ENCODE measurements around the gene DAAM1.

DNA sequence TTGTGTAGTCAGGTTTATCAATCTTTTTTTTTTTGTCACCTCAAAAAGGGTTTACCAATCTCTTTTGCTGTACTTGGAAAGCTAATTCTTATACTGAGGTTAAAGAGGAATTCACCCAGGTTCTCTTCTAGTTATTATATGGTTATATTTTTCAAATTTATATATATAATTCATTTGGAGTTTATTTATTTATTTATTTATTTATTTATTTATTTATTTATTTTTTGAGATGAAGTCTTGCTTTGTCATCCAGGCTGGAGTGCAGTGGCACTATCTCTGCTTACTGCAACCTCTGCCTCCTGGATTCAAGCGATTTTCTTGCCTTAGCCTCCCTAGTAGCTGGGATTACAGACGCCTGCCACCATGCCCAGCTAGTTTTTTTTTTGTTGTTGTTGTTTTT is 202.9 kb downstream of the DAAM1 start:
- TF ChIP-seq, protein P1, sequence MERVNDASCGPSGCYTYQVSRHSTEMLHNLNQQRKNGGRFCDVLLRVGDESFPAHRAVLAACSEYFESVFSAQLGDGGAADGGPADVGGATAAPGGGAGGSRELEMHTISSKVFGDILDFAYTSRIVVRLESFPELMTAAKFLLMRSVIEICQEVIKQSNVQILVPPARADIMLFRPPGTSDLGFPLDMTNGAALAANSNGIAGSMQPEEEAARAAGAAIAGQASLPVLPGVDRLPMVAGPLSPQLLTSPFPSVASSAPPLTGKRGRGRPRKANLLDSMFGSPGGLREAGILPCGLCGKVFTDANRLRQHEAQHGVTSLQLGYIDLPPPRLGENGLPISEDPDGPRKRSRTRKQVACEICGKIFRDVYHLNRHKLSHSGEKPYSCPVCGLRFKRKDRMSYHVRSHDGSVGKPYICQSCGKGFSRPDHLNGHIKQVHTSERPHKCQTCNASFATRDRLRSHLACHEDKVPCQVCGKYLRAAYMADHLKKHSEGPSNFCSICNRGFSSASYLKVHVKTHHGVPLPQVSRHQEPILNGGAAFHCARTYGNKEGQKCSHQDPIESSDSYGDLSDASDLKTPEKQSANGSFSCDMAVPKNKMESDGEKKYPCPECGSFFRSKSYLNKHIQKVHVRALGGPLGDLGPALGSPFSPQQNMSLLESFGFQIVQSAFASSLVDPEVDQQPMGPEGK (CRISPR knock-in tag; IDR thresholded peaks at IDR 0.05; ENCODE audit: borderline replicate concordance): no peak
- TF ChIP-seq ZNF70 (CRISPR knock-in tag; IDR thresholded peaks at IDR 0.05) (no peak), ZNF8 (CRISPR knock-in tag; IDR thresholded peaks at IDR 0.05) (no peak), ESRRG (CRISPR knock-in tag; IDR thresholded peaks at IDR 0.05) (no peak), TOX (CRISPR knock-in tag; IDR thresholded peaks at IDR 0.05; ENCODE audit: borderline replicate concordance) (no peak), ISL1 (CRISPR knock-in tag; IDR thresholded peaks at IDR 0.05) (no peak)
- TF ChIP-seq, protein P2, sequence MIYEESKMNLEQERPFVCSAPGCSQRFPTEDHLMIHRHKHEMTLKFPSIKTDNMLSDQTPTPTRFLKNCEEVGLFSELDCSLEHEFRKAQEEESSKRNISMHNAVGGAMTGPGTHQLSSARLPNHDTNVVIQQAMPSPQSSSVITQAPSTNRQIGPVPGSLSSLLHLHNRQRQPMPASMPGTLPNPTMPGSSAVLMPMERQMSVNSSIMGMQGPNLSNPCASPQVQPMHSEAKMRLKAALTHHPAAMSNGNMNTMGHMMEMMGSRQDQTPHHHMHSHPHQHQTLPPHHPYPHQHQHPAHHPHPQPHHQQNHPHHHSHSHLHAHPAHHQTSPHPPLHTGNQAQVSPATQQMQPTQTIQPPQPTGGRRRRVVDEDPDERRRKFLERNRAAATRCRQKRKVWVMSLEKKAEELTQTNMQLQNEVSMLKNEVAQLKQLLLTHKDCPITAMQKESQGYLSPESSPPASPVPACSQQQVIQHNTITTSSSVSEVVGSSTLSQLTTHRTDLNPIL (CRISPR knock-in tag; IDR thresholded peaks at IDR 0.05; ENCODE audit: low read depth): no peak
- TF ChIP-seq, protein P3, sequence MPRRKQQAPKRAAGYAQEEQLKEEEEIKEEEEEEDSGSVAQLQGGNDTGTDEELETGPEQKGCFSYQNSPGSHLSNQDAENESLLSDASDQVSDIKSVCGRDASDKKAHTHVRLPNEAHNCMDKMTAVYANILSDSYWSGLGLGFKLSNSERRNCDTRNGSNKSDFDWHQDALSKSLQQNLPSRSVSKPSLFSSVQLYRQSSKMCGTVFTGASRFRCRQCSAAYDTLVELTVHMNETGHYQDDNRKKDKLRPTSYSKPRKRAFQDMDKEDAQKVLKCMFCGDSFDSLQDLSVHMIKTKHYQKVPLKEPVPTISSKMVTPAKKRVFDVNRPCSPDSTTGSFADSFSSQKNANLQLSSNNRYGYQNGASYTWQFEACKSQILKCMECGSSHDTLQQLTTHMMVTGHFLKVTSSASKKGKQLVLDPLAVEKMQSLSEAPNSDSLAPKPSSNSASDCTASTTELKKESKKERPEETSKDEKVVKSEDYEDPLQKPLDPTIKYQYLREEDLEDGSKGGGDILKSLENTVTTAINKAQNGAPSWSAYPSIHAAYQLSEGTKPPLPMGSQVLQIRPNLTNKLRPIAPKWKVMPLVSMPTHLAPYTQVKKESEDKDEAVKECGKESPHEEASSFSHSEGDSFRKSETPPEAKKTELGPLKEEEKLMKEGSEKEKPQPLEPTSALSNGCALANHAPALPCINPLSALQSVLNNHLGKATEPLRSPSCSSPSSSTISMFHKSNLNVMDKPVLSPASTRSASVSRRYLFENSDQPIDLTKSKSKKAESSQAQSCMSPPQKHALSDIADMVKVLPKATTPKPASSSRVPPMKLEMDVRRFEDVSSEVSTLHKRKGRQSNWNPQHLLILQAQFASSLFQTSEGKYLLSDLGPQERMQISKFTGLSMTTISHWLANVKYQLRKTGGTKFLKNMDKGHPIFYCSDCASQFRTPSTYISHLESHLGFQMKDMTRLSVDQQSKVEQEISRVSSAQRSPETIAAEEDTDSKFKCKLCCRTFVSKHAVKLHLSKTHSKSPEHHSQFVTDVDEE (CRISPR knock-in tag; IDR thresholded peaks at IDR 0.05): no peak

Measured in SK-N-SH treated with all-trans-retinoic acid at 6 μM for 48 hours (cell line).